ENCODE results near the gene DIDO1.

DIDO1 gene

GRCh38 chr20:62914970-62915457 is 11.3 kb downstream of the DIDO1 start:
- no peak for TF ChIP-seq CTCF (IDR thresholded peaks at IDR 0.05; ENCODE audit: low read depth, low read length)
- peak; percentile 55 for DNase-seq (ENCODE audit: low read depth, low spot score)
- in situ Hi-C loops (cut with HindIII; ENCODE audit: low sequenced_read_pairs), result no loop called here
- no peak overlapping the region for H3K4me3 ChIP-seq (ENCODE audit: low read depth, low read length)

DNA sequence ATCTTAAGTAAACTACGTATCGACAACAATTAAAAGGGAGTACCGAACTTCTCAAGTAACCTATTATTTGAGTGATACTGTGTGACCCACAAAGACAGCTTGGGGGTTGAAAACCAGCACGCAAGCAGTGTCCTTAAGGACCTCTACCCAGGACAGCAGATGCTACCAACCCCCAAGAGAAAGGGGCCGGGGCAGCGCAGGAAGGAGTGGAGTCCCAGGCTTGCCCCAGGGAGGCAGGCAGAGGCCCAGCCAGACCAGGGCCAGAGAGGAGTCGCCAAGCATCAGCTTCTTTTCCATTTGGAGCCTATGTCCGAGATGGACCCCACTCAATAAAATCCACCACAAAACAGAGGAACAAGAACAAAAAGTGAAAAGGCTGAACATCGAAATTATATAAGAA is 11.9 kb downstream of the DIDO1 start:
- in situ Hi-C loops (cut with HindIII; ENCODE audit: low sequenced_read_pairs), result no loop called here
- TF ChIP-seq CTCF (IDR thresholded peaks at IDR 0.05; ENCODE audit: low read depth, low read length), result no peak
- no peak overlapping the region for H3K4me3 ChIP-seq (ENCODE audit: low read depth, low read length)
- DNase-seq (ENCODE audit: low read depth, low spot score), result no peak

DNA sequence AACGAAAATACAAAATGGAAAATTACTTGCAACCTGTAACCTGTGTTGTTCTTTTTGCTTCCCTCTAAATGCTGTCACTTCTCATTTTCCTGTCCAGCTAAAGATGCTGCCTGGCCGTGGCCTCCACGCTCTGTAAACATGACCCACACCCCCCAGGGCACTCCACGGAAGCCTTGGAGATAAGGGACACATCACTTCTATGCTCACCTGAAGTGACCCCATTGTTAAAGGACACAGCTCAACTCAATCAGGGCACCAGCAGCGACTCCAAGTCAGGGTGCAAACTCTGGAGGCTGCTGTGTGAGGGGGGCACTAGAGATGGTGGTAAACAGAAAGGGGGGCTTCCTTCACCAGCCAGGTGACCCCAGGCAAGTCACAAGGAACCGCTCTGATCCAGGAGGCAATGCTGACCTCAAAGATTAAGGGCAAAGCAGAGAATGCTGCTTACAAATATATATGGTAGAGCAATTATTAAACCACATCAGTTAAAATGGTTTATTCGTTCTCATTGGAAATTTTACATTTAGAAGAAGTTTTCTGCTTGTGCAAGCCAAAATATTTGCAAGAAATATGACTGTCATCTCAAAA is 13.2 kb downstream of the DIDO1 start:
- no peak for TF ChIP-seq CTCF (IDR thresholded peaks at IDR 0.05; ENCODE audit: low read depth, low read length)
- in situ Hi-C loops (cut with HindIII; ENCODE audit: low sequenced_read_pairs), result no loop called here

GRCh38 chr20:62911701-62912280 is 14.5 kb downstream of the DIDO1 start:
- TF ChIP-seq CTCF (IDR thresholded peaks at IDR 0.05; ENCODE audit: low read depth, low read length), result no peak
- in situ Hi-C loops (cut with HindIII; ENCODE audit: low sequenced_read_pairs), result no loop called here
- H3K4me3 ChIP-seq (ENCODE audit: low read depth, low read length), result no peak overlapping the region
- DNase-seq (ENCODE audit: low read depth, low spot score), result no peak

More for the DNA sequence above, 13.2 kb downstream of the DIDO1 start:
- no peak for DNase-seq (ENCODE audit: low read depth, low spot score)
- H3K4me3 ChIP-seq (ENCODE audit: low read depth, low read length), result no peak overlapping the region

- no peak for DNase-seq (ENCODE audit: low read depth, low spot score)
- in situ Hi-C loops (cut with HindIII; ENCODE audit: low sequenced_read_pairs), result no loop called here
- H3K4me3 ChIP-seq (ENCODE audit: low read depth, low read length), result no peak overlapping the region
- no peak for TF ChIP-seq CTCF (IDR thresholded peaks at IDR 0.05; ENCODE audit: low read depth, low read length)
Observed at GRCh38 chr20:62910777-62911497, 15.4 kb downstream of the DIDO1 start.

GRCh38 chr20:62910217-62910766 is 16.0 kb downstream of the DIDO1 start:
- no peak overlapping the region for H3K4me3 ChIP-seq (ENCODE audit: low read depth, low read length)
- DNase-seq (ENCODE audit: low read depth, low spot score), result no peak
- TF ChIP-seq CTCF (IDR thresholded peaks at IDR 0.05; ENCODE audit: low read depth, low read length), result no peak
- in situ Hi-C loops (cut with HindIII; ENCODE audit: low sequenced_read_pairs), result no loop called here

All from astrocyte of the spinal cord (primary cell).